H1 (cell line): Measurements from ENCODE around the gene AAGAB. TPM values are rescaled to one million over a fixed set of nuclear protein-coding genes. Genes with fewer than 3 reads are reported as not detected.

ENCODE experiments used
- CTCF ChIA-PET: fragments of 300-600 bp; sonication (Branson Sonifier 250); formaldehyde crosslinking; loops from one replicate; lab custom pipeline; 2021; ENCODE audit not compliant: partially characterized antibody; lab: Charles Lee
- POLR2A ChIA-PET: fragments of 300-600 bp; sonication (Branson Sonifier 250); formaldehyde crosslinking; loops from one replicate; lab custom pipeline; 2021; ENCODE audit warnings: inconsistent platforms; ENCODE audit not compliant: partially characterized antibody; lab: Charles Lee
- DNase-seq, 2 experiments: peaks; one replicate each; pipeline versions ENCODE4 v3.0.0 to v3.0.0-alpha.2; 2010 to 2022; ENCODE audit warnings: low spot score in 2 of 2, low read depth in 1 of 2, mixed read lengths in 1 of 2
- FAIRE-seq: peaks from 2 replicates; lab custom pipeline; 2011; peaks lifted over from hg19 to GRCh38; lab: Jason Lieb, UNC
- H2AFZ ChIP-seq: 2 replicates; pipeline ENCODE4 v1.8.1; 2012; ENCODE audit warnings: low read length, inconsistent platforms
- H2AK5ac ChIP-seq: 2 replicates; pipeline ENCODE4 v1.6.1; 2013; ENCODE audit warnings: low read depth, low read length
- H2BK120ac ChIP-seq: replicated peaks from 2 replicates; pipeline ENCODE3; 2013; ENCODE audit warnings: low read depth, low read length, inconsistent platforms
- H2BK12ac ChIP-seq: 2 replicates; pipeline ENCODE4 v1.6.1; 2013; ENCODE audit warnings: low read depth, low read length
- H2BK15ac ChIP-seq: 2 replicates; pipeline ENCODE4 v1.6.1; 2013; ENCODE audit warnings: low read length
- H2BK20ac ChIP-seq: 2 replicates; pipeline ENCODE4 v1.6.1; 2013; ENCODE audit warnings: low read length
- H2BK5ac ChIP-seq: 2 replicates; pipeline ENCODE4 v1.6.1; 2013; ENCODE audit warnings: low read depth, low read length
- H3K14ac ChIP-seq: 2 replicates; pipeline ENCODE4 v1.6.1; 2013; ENCODE audit warnings: inconsistent platforms; ENCODE audit not compliant: insufficient read length
- H3K18ac ChIP-seq: 2 replicates; pipeline ENCODE4 v1.6.1; 2013; ENCODE audit warnings: low read length; ENCODE audit errors: extremely low read depth
- H3K23ac ChIP-seq: 2 replicates; pipeline ENCODE4 v1.6.1; 2013; ENCODE audit warnings: inconsistent platforms; ENCODE audit not compliant: insufficient read length
- H3K23me2 ChIP-seq: 2 replicates; pipeline ENCODE4 v1.6.1; 2013; ENCODE audit warnings: low read depth, low read length
- H3K27ac ChIP-seq: 2 replicates; pipeline ENCODE4 v1.6.1; 2011; ENCODE audit warnings: low read depth, low read length, inconsistent platforms
- H3K27me3 ChIP-seq, 4 experiments: replicated peaks in 1 of 4; 1 replicate in 1 of 4; 2 replicates in 3 of 4; pipeline versions ENCODE4 v1.6.1 to v1.8.1; 2011 to 2013; ENCODE audit warnings: low read length in 3 of 4, mild to moderate bottlenecking in 3 of 4, inconsistent platforms in 2 of 4, mixed read lengths in 2 of 4, moderate library complexity in 1 of 4; ENCODE audit not compliant: control insufficient read depth in 3 of 4, insufficient read depth in 3 of 4; ENCODE audit errors: extremely low read depth in 1 of 4
- H3K36me3 ChIP-seq, 4 experiments: 2 replicates each; pipeline versions ENCODE4 v1.6.1 to v1.8.1; 2011 to 2013; ENCODE audit warnings: mild to moderate bottlenecking in 4 of 4, low read length in 3 of 4, moderate library complexity in 2 of 4, control low read depth in 1 of 4, inconsistent platforms in 1 of 4; ENCODE audit not compliant: insufficient read depth in 4 of 4, control insufficient read depth in 2 of 4
- H3K4ac ChIP-seq: replicated peaks from 2 replicates; pipeline ENCODE3; 2013; ENCODE audit warnings: low read length, low read depth, mixed read lengths, inconsistent platforms; ENCODE audit not compliant: insufficient read length
- H3K4me1 ChIP-seq, 4 experiments: replicated peaks in 1 of 4; 1 replicate in 1 of 4; 2 replicates in 3 of 4; pipeline versions ENCODE4 v1.6.1 to v1.8.1; 2011 to 2013; ENCODE audit warnings: low read length in 3 of 4, inconsistent platforms in 2 of 4, mixed read lengths in 1 of 4; ENCODE audit not compliant: insufficient read depth in 4 of 4, control insufficient read depth in 3 of 4
- H3K4me2 ChIP-seq, 2 experiments: 2 replicates each; pipeline versions ENCODE4 v1.6.1 to v1.8.1; 2011 to 2013; ENCODE audit warnings: low read depth in 2 of 2, low read length in 2 of 2, control low read depth in 1 of 2, inconsistent platforms in 1 of 2, mild to moderate bottlenecking in 1 of 2; ENCODE audit not compliant: insufficient read depth in 1 of 2
- H3K4me3 ChIP-seq, 4 experiments: fragments of 200-600, 300-600 bp in 1 of 4; sonication (generic), shearing (Covaris generic), sonication (Bioruptor Twin) in 1 of 4; 2 replicates each; pipeline versions ENCODE4 v1.5.1 to v1.8.1; 2011 to 2016; ENCODE audit warnings: low read length in 4 of 4, low read depth in 3 of 4, control low read depth in 2 of 4, inconsistent platforms in 2 of 4, mild to moderate bottlenecking in 2 of 4, mixed read lengths in 1 of 4, moderate library complexity in 1 of 4; ENCODE audit not compliant: insufficient read depth in 2 of 4; ENCODE audit errors: extremely low read depth in 1 of 4
- H3K56ac ChIP-seq: replicated peaks from 2 replicates; pipeline ENCODE3; 2013; ENCODE audit warnings: low read depth, mild to moderate bottlenecking, mixed read lengths, low read length, inconsistent platforms; ENCODE audit not compliant: insufficient read length
- H3K79me1 ChIP-seq: 2 replicates; pipeline ENCODE4 v1.6.1; 2013; ENCODE audit warnings: low read depth, low read length, control low read depth
- H3K79me2 ChIP-seq, 2 experiments: 2 replicates each; pipeline versions ENCODE4 v1.6.1 to v1.8.1; 2012 to 2013; ENCODE audit warnings: low read length in 2 of 2, mild to moderate bottlenecking in 2 of 2, inconsistent platforms in 1 of 2; ENCODE audit not compliant: insufficient read depth in 2 of 2, control insufficient read depth in 1 of 2
- H3K9ac ChIP-seq, 4 experiments: replicated peaks in 1 of 4; 1 replicate in 1 of 4; 2 replicates in 3 of 4; pipeline versions ENCODE4 v1.6.1 to v1.8.1; 2011 to 2013; ENCODE audit warnings: low read depth in 3 of 4, low read length in 3 of 4, control low read depth in 2 of 4, mild to moderate bottlenecking in 2 of 4, moderate library complexity in 2 of 4, inconsistent platforms in 1 of 4; ENCODE audit errors: extremely low read depth in 1 of 4
- H3K9me3 ChIP-seq, 2 experiments: 2 replicates each; pipeline versions ENCODE4 v1.6.1 to v1.8.1; 2012 to 2013; ENCODE audit warnings: mild to moderate bottlenecking in 2 of 2, moderate library complexity in 2 of 2, control low read depth in 1 of 2, inconsistent platforms in 1 of 2, low read depth in 1 of 2, low read length in 1 of 2, mixed read lengths in 1 of 2; ENCODE audit not compliant: insufficient read depth in 2 of 2
- H4K20me1 ChIP-seq, 2 experiments: replicated peaks in 1 of 2; 2 replicates each; pipeline versions ENCODE3 to v1.8.1; 2011 to 2013; ENCODE audit warnings: inconsistent platforms in 2 of 2, low read length in 2 of 2, mild to moderate bottlenecking in 1 of 2; ENCODE audit not compliant: insufficient read depth in 2 of 2, control insufficient read depth in 1 of 2
- H4K5ac ChIP-seq: 2 replicates; pipeline ENCODE4 v1.6.1; 2013; ENCODE audit warnings: low read length, low read depth, mixed read lengths, inconsistent platforms; ENCODE audit not compliant: insufficient read length
- H4K8ac ChIP-seq: 2 replicates; pipeline ENCODE4 v1.8.0; 2013; ENCODE audit warnings: mild to moderate bottlenecking, moderate library complexity, low read length, inconsistent platforms; ENCODE audit not compliant: insufficient read depth; ENCODE audit errors: extremely low read depth
- H4K91ac ChIP-seq: replicated peaks from 2 replicates; pipeline ENCODE3; 2013; ENCODE audit warnings: low read length, mixed read lengths, inconsistent platforms; ENCODE audit not compliant: insufficient read length
- HDAC6 ChIP-seq: IDR thresholded peaks from one replicate; pipeline ENCODE4 v1.7.1; 2012; ENCODE audit warnings: low read depth, mild to moderate bottlenecking, inconsistent platforms, low read length, moderate library complexity
- JUN ChIP-seq: IDR thresholded peaks from 2 replicates; pipeline ENCODE4 v1.6.1; 2011; ENCODE audit warnings: low read depth, mild to moderate bottlenecking, improper control_type of control experiment, low read length
- NANOG ChIP-seq: IDR thresholded peaks from 2 replicates; pipeline ENCODE4 v1.6.1; 2011; ENCODE audit warnings: low read length, low read depth, mild to moderate bottlenecking, inconsistent platforms; ENCODE audit not compliant: insufficient read depth, poor library complexity, severe bottlenecking
- SIRT6 ChIP-seq: IDR thresholded peaks from one replicate; pipeline ENCODE4 v1.7.1; 2012; ENCODE audit warnings: low read length, inconsistent platforms
- SP1 ChIP-seq: IDR thresholded peaks from 2 replicates; pipeline ENCODE4 v1.6.1; 2011; ENCODE audit warnings: low read depth, low read length
- SP2 ChIP-seq: IDR thresholded peaks from 2 replicates; pipeline ENCODE4 v1.6.1; 2012; ENCODE audit warnings: mild to moderate bottlenecking, low read length, inconsistent platforms
- TAF1 ChIP-seq: IDR thresholded peaks from 2 replicates; pipeline ENCODE4 v1.6.1; 2011; ENCODE audit warnings: mild to moderate bottlenecking, low read depth, low read length
- polyA plus RNA-seq, 7 experiments: library from polyadenylated mRNA; depleted of rRNA in 3 of 7; stranded (reverse) in 5 of 7; unstranded in 2 of 7; fragments of >200 nt in 5 of 7; fragments of 200-250 nt in 2 of 7; gene quantifications; 1 replicate in 5 of 7; 2 replicates in 1 of 7; 4 replicates in 1 of 7; pipeline versions ENCODE4 v1.2.1 to v1.2.3, GENCODE V29; 2011 to 2013; ENCODE audit warnings: missing spikeins in 2 of 7, mixed read lengths in 2 of 7
- total RNA-seq: library from RNA; stranded (reverse); fragmentation: NEBNext Ultra II Directional; extraction: Animal tissue kit (Norgen Biotek cat#: 25700); gene quantifications from 2 replicates; pipeline ENCODE4 v1.2.1, GENCODE V29; 2021

Gene AAGAB
- total and polyA plus RNA-seq, 2 of the 8 experiments (the other 6 are each of a cell fraction or from before 2014, with no cell fraction given): 20.1 to 45.9 TPM

GRCh38 chr15:67248011-67248505, 6.4 kb downstream of the AAGAB start:
- DNase-seq (no peak), FAIRE-seq (no peak)
- Histone ChIP-seq H3K18ac (no peak overlapping the region), H2BK5ac (no peak overlapping the region), H3K14ac (no peak overlapping the region), H3K9ac (no peak overlapping the region), H3K79me1 (no peaks in the 10 kb centered on the region; the same call in none of the 2 replicates), H2BK15ac (no peak overlapping the region), H3K23ac (no peak overlapping the region), H3K23me2 (no peaks in the 10 kb centered on the region), H3K4me3 (no peak overlapping the region), H3K79me2 (peaks cover 2 to 83% of the 10 kb centered on the region in 2 experiments; a peak in 3 of 4 replicates), H3K36me3 (no peaks in the 10 kb centered on the region), H3K9me3 (no peaks in the 10 kb centered on the region), H2BK20ac (no peak overlapping the region), H4K20me1 (no peaks in the 10 kb centered on the region), H4K5ac (no peak overlapping the region), H2AFZ (no peak overlapping the region), H3K27me3 (no peaks in the 10 kb centered on the region), H3K56ac (no peak overlapping the region), H3K4me2 (no peak overlapping the region), H3K4me1 (peaks cover 0 to 3% (median 0%) of the 10 kb centered on the region in 4 experiments; a peak in 3 of 7 replicates), H3K4ac (no peak overlapping the region), H2BK120ac (no peak overlapping the region), H2BK12ac (no peak overlapping the region), H4K8ac (no peak overlapping the region), H3K27ac (no peak overlapping the region), H4K91ac (no peak overlapping the region), H2AK5ac (no peak overlapping the region)
- ChIA-PET CTCF (no interaction called here), POLR2A (no interaction called here)
- TF ChIP-seq SP1 (no peak), SP2 (no peak), JUN (no peak), NANOG (no peak), SIRT6 (no peak), TAF1 (no peak), HDAC6 (no peak)
